ENCODE results near the gene CIT.
A peak's percentile ranks its signal among the peaks of the same experiment; 100 is the strongest.

CIT gene

GRCh38 chr12:119692410-119692809, 184.7 kb downstream of the CIT start:
- no peak for DNase-seq

GRCh38 chr12:119691202-119691810, 185.8 kb downstream of the CIT start:
- DNase-seq: no peak

GRCh38 chr12:119689935-119690500, 187.1 kb downstream of the CIT start:
- DNase-seq: no peak

- no peak for DNase-seq
Measured at GRCh38 chr12:119687879-119688278, 189.2 kb downstream of the CIT start.

- DNase-seq: peak; percentile 44
Measured at GRCh38 chr12:119687406-119687805, 189.7 kb downstream of the CIT start.

GRCh38 chr12:119686776-119687175, 190.3 kb downstream of the CIT start:
- DNase-seq: no peak

- DNase-seq: no peak
Measured at GRCh38 chr12:119686355-119686754, 190.8 kb downstream of the CIT start.

GRCh38 chr12:119685375-119685774, 191.7 kb downstream of the CIT start:
- no peak for DNase-seq

GRCh38 chr12:119684711-119685369, 192.3 kb downstream of the CIT start:
- DNase-seq: no peak

GRCh38 chr12:119683816-119684215, 193.3 kb downstream of the CIT start:
- DNase-seq: no peak

GRCh38 chr12:119683413-119683812, 193.7 kb downstream of the CIT start:
- no peak for DNase-seq

GRCh38 chr12:119682639-119683252, 194.4 kb downstream of the CIT start:
- DNase-seq: no peak

GRCh38 chr12:119681728-119682638, 195.1 kb downstream of the CIT start:
- no peak for DNase-seq

- no peak for DNase-seq
Measured at GRCh38 chr12:119681111-119681510, 196.0 kb downstream of the CIT start.

GRCh38 chr12:119679490-119679889, 197.6 kb downstream of the CIT start:
- DNase-seq: no peak

- no peak for DNase-seq
Measured at GRCh38 chr12:119679081-119679480, 198.0 kb downstream of the CIT start.

GRCh38 chr12:119678459-119678858, 198.7 kb downstream of the CIT start:
- DNase-seq: no peak

GRCh38 chr12:119676573-119676972, 200.5 kb downstream of the CIT start:
- DNase-seq: no peak

GRCh38 chr12:119676022-119676421, 201.1 kb downstream of the CIT start:
- no peak for DNase-seq

GRCh38 chr12:119674560-119674959, 202.6 kb downstream of the CIT start:
- no peak for DNase-seq

GRCh38 chr12:119673634-119674033, 203.5 kb downstream of the CIT start:
- DNase-seq: no peak

- no peak for DNase-seq
Measured at GRCh38 chr12:119672194-119672593, 204.9 kb downstream of the CIT start.

GRCh38 chr12:119671070-119671469, 206.1 kb downstream of the CIT start:
- no peak for DNase-seq

All from femur (tissue), 1 donor.